ENCODE results near the gene GFOD2. TPM values are rescaled to one million over a fixed set of nuclear protein-coding genes. Genes with fewer than 3 reads are reported as not detected.
"Not testable (repeated sequence)": the region's sequence is repeated elsewhere in the genome, so short reads cannot be mapped to it uniquely, and the experiment has no call there.

GFOD2 gene
- polyA plus RNA-seq, 6 donors from 2014 or later, result 6.5 to 12.9 (median 8.4) TPM

- Mint-ChIP-seq H3K9me3 (no peaks in the 10 kb centered on the region), H3K27me3 (no peaks in the 10 kb centered on the region), H3K4me1 (peaks cover under 1 to 19% (median 12%) of the 10 kb centered on the region in 3 donors), H3K36me3 (no peaks in the 10 kb centered on the region), H3K27ac (peak overlapping the region in 1 of 6 donors; percentile 6), H3K4me3 (no peak overlapping the region)
- ATAC-seq (ENCODE audit: low read depth in 2 of 2) (no peak), DNase-seq (no peak)
Measured at GRCh38 chr16:67708368-67708771, 10.7 kb downstream of the GFOD2 start.

DNA sequence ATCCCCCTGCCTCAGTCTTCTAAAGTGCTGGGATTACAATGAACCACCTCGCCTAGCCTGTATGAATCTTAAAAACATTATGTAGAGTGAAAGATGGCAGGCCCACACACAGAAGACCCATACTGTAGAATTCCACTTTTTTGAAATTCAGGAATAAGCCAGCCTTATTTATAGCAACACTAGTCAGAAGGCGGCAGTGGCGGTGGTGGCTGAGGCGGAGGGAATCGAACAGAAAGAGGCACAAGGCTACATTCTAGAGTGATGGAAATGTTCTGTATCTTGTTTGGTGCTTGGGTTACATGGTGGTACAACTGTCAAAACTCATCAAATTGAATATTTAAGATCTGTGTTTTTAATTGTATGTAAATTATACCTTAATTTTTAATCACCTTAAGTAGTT, 11.3 kb downstream of the GFOD2 start:
- Mint-ChIP-seq H3K9me3 (no peaks in the 10 kb centered on the region), H3K36me3 (no peaks in the 10 kb centered on the region)

DNA sequence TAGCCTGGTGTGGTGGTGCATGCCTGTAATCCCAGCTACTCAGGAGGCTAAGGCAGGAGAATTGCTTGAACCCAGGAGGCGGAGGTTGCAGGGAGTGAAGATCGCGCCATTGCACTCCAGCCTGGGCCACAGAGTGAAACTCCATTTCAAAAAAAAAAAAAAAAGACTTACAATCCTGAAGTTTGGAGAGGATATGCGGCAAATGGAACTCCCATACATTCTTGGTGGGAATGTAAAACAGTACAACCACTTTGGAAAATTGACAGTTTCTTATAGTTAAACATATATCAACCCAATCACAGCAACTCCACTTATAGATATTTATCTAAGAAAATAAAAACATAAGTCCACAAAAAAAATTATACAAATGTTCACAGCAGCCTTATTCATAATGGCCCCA, 11.9 kb downstream of the GFOD2 start:
- ATAC-seq (ENCODE audit: low read depth in 2 of 2) (no peak), DNase-seq (no peak)
- H3K4me3 Mint-ChIP-seq, result no peak overlapping the region
- H3K4me1 Mint-ChIP-seq, result peaks cover 0 to 19% (median 12%) of the 10 kb centered on the region in 3 donors
- H3K27ac Mint-ChIP-seq, result no peak overlapping the region
- H3K36me3 Mint-ChIP-seq, result no peaks in the 10 kb centered on the region
- H3K27me3 Mint-ChIP-seq, result no peaks in the 10 kb centered on the region
- no peaks in the 10 kb centered on the region for H3K9me3 Mint-ChIP-seq

More for the DNA sequence above, 11.3 kb downstream of the GFOD2 start:
- peaks cover 0 to 19% (median 12%) of the 10 kb centered on the region in 3 donors for H3K4me1 Mint-ChIP-seq
- peak overlapping the region in 3 of 6 donors; percentile 6 to 82 (median 74) for H3K27ac Mint-ChIP-seq
- ATAC-seq (ENCODE audit: low read depth in 2 of 2) (no peak), DNase-seq (no peak)
- no peak overlapping the region for H3K4me3 Mint-ChIP-seq
- H3K27me3 Mint-ChIP-seq, result no peaks in the 10 kb centered on the region

GRCh38 chr16:67704110-67704509, 15.0 kb downstream of the GFOD2 start:
- DNase-seq, result no peak
- H3K27ac Mint-ChIP-seq, result no peak overlapping the region
- no peak for ATAC-seq (ENCODE audit: low read depth in 2 of 2)

GRCh38 chr16:67703626-67704025, 15.5 kb downstream of the GFOD2 start:
- no peak for DNase-seq
- peaks cover 0 to 4% of the 10 kb centered on the region in 2 donors for H3K36me3 Mint-ChIP-seq
- no peaks in the 10 kb centered on the region for H3K27me3 Mint-ChIP-seq
- no peak overlapping the region for H3K4me3 Mint-ChIP-seq
- H3K4me1 Mint-ChIP-seq, result peaks cover 0 to 11% (median 4%) of the 10 kb centered on the region in 3 donors
- peaks cover 0 to 1% (median 0%) of the 10 kb centered on the region in 7 donors for H3K9me3 Mint-ChIP-seq
- no peak for ATAC-seq (ENCODE audit: low read depth in 2 of 2)
- peak overlapping the region in 2 of 6 donors; percentile 15 to 44 for H3K27ac Mint-ChIP-seq

More at GRCh38 chr16:67704110-67704509, 15.0 kb downstream of the GFOD2 start:
- Mint-ChIP-seq H3K9me3 (no peaks in the 10 kb centered on the region), H3K4me1 (peaks cover 0 to 10% (median 4%) of the 10 kb centered on the region in 3 donors), H3K4me3 (no peak overlapping the region), H3K36me3 (no peaks in the 10 kb centered on the region), H3K27me3 (no peaks in the 10 kb centered on the region)

GRCh38 chr16:67702130-67702529, 17.0 kb downstream of the GFOD2 start:
- no peak overlapping the region for H3K4me3 Mint-ChIP-seq
- peaks cover 0 to 1% (median 0%) of the 10 kb centered on the region in 7 donors for H3K9me3 Mint-ChIP-seq
- peaks cover 0 to 8% of the 10 kb centered on the region in 2 donors for H3K36me3 Mint-ChIP-seq
- H3K27me3 Mint-ChIP-seq, result no peaks in the 10 kb centered on the region
- DNase-seq (no peak), ATAC-seq (ENCODE audit: low read depth in 2 of 2) (no peak)
- peak overlapping the region in 2 of 6 donors; percentile 11 to 62 for H3K27ac Mint-ChIP-seq
- H3K4me1 Mint-ChIP-seq, result peaks cover 0 to 10% (median 0%) of the 10 kb centered on the region in 3 donors

- H3K4me3 Mint-ChIP-seq, result no peak overlapping the region
- peaks cover 0 to 10% (median 3%) of the 10 kb centered on the region in 3 donors for H3K4me1 Mint-ChIP-seq
- H3K36me3 Mint-ChIP-seq, result peaks cover 0 to 8% of the 10 kb centered on the region in 2 donors
- H3K9me3 Mint-ChIP-seq, result peaks cover 0 to 1% (median 0%) of the 10 kb centered on the region in 7 donors
- H3K27me3 Mint-ChIP-seq, result no peaks in the 10 kb centered on the region
- H3K27ac Mint-ChIP-seq, result no peak overlapping the region
- DNase-seq, result no peak
- ATAC-seq (ENCODE audit: low read depth in 2 of 2), result no peak
Measured at GRCh38 chr16:67701420-67701819, 17.7 kb downstream of the GFOD2 start.

DNA sequence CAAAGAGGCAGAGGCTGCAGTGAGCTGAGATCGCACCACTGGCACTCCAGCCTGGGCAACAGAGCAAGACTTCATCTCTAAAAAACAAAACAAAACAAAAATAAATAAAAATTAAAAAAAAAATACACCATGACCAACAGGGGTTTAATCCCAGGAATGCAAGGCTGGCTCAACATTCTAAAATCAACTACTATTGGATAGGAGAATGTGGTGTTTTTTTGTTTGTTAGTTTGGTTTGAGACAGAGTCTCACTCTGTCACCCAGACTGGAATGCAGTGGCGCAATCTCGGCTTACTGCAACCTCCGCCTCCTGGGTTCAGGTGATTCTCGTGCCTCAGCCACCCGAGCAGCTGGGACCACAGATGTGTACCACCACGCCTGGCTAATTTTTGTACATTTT, 19.9 kb downstream of the GFOD2 start:
- ATAC-seq (ENCODE audit: low read depth in 2 of 2), result no peak
- no peak for DNase-seq
- Mint-ChIP-seq H3K9me3 (peaks cover 0 to 1% (median 0%) of the 10 kb centered on the region in 7 donors), H3K4me3 (no peak overlapping the region), H3K36me3 (peaks cover 0 to 8% of the 10 kb centered on the region in 2 donors), H3K27ac (no peak overlapping the region), H3K4me1 (peaks cover 0 to 10% (median 7%) of the 10 kb centered on the region in 3 donors), H3K27me3 (no peaks in the 10 kb centered on the region)

DNA sequence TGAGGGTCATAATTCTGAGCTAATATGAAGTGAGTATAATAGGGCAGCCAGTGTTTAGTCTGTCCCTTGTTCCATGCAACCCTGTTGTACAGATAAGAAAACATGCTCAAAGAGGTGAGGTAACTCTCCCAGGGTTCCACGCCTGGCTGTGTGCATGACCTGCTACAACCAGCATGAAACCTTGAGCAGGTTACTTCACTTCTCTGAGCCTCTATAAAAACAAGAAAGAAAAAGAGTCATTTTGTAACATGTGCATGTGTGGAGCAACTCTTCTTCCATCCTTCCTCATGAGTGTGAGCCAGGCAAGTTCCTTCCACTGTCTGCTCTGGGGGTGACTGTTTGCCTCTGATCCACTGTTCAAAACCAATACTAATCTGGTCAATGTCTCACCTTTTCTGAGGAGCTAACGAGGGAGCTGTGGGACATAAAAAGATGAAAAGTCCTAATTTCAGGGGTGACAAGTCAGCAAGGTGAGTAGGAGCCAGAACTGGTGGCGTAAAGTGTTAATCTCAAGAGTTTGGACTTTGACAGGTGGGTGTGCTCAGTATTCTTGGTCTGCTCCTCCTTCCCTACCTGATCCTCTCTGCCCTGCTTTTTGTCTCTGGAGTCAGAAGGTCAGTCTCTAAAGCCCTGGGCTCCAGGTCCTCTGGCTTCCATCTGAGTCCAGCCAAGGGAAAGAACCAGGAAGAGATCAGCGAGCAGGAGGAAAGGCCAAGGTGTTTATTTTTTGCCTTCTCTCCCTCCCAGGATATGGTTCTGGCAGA, 21.5 kb downstream of the GFOD2 start:
- DNase-seq (no peak), ATAC-seq (ENCODE audit: low read depth in 2 of 2) (no peak)
- Mint-ChIP-seq H3K4me3 (no peak overlapping the region), H3K27me3 (no peaks in the 10 kb centered on the region), H3K9me3 (peaks cover 0 to 1% (median 0%) of the 10 kb centered on the region in 7 donors), H3K4me1 (peaks cover 3 to 22% (median 9%) of the 10 kb centered on the region in 3 donors), H3K36me3 (peaks cover 0 to 8% of the 10 kb centered on the region in 2 donors), H3K27ac (peak overlapping the region in 1 of 6 donors; percentile 15)

GRCh38 chr16:67694611-67695010, 24.5 kb downstream of the GFOD2 start:
- H3K36me3 Mint-ChIP-seq, result peaks cover 0 to 8% of the 10 kb centered on the region in 2 donors
- H3K4me3 Mint-ChIP-seq, result no peak overlapping the region
- peaks cover 7 to 39% (median 21%) of the 10 kb centered on the region in 3 donors for H3K4me1 Mint-ChIP-seq
- DNase-seq, result no peak
- peaks cover 0 to 1% (median 0%) of the 10 kb centered on the region in 7 donors for H3K9me3 Mint-ChIP-seq
- no peak for ATAC-seq (ENCODE audit: low read depth in 2 of 2)
- H3K27ac Mint-ChIP-seq, result peak overlapping the region in 2 of 6 donors; percentile 54 to 95
- no peaks in the 10 kb centered on the region for H3K27me3 Mint-ChIP-seq

DNA sequence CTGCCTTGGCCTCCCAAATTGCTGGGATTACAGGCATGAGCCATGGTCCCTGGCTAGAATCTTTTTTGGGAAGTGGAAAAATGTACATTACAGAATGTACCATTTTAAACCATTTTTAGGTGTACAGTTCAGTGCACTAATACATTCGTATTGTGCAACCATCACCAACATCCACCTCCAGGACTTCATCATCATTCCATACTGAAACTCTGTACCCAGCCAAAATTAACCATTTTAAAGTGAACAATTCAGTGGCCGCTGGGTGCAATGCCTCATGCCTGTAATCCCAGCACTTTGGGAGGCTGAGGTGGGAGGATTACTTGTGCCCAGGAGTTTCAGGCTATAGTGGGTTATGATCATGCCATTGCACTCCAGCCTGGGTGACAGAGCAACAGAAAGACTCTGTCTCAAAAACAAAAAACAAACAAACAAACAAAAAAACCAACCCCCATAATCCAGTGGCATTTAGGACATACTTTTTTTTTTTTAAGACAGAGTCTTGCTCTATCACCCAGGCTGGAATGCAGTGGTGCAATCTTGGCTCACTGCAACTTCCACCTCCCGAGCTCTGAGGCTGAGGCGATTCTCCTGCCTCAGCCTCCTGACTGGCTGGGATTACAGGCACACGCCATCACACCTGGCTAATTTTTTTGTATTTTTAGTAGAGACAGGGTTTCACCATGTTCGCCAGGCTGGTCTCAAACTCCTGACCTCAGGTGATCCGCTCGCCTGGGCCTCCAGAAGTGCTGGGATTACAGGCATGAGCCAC, 25.4 kb downstream of the GFOD2 start:
- not testable (repeated sequence) for H3K9me3 Mint-ChIP-seq; H3K27me3 Mint-ChIP-seq; H3K36me3 Mint-ChIP-seq; DNase-seq; ATAC-seq (ENCODE audit: low read depth in 2 of 2)
- H3K4me3 Mint-ChIP-seq, result peak overlapping the region in 3 of 8 donors; percentile 22 to 79 (median 35)
- peaks cover 7 to 39% (median 21%) of the 10 kb centered on the region in 3 donors for H3K4me1 Mint-ChIP-seq
- peak overlapping the region in 2 of 6 donors; percentile 12 to 49 for H3K27ac Mint-ChIP-seq

- Mint-ChIP-seq H3K9me3 (no peaks in the 10 kb centered on the region), H3K4me3 (peak overlapping the region in 5 of 8 donors; percentile 22 to 71 (median 25)), H3K27me3 (no peaks in the 10 kb centered on the region), H3K4me1 (peaks cover 11 to 25% (median 16%) of the 10 kb centered on the region in 3 donors), H3K27ac (peak overlapping the region in 2 of 6 donors; percentile 61 to 71), H3K36me3 (peaks cover 7% of the 10 kb centered on the region in 2 donors)
- DNase-seq (peak; percentile 28), ATAC-seq (ENCODE audit: low read depth in 2 of 2) (peak; percentile 98)
Measured at GRCh38 chr16:67685388-67686112, 33.6 kb downstream of the GFOD2 start.

- Mint-ChIP-seq H3K9me3 (no peaks in the 10 kb centered on the region), H3K27ac (peak overlapping the region in 1 of 6 donors; percentile 32), H3K4me3 (no peak overlapping the region), H3K36me3 (peaks cover 7% of the 10 kb centered on the region in 2 donors), H3K27me3 (no peaks in the 10 kb centered on the region), H3K4me1 (peaks cover 11 to 25% (median 16%) of the 10 kb centered on the region in 3 donors)
- DNase-seq (no peak), ATAC-seq (ENCODE audit: low read depth in 2 of 2) (no peak)
Measured at GRCh38 chr16:67683767-67684166, 35.3 kb downstream of the GFOD2 start.

All from naive B cell (primary cell).